Caki2 (cell line): ENCODE data around the gene IKBKG. TPM values are rescaled to one million over a fixed set of nuclear protein-coding genes. Genes with fewer than 3 reads are reported as not detected.
"Not testable (repeated sequence)": the region's sequence is repeated elsewhere in the genome, so short reads cannot be mapped to it uniquely, and the experiment has no call there.

ENCODE experiments used
- DNase-seq: peaks from one replicate; pipeline ENCODE4 v3.0.0-alpha.2; 2015; ENCODE audit warnings: low read depth
- in situ Hi-C: cut with HindIII; loops from 2 replicates; pipeline ENCODE4 v1.10.0; 2016; ENCODE audit warnings: low sequenced_read_pairs, low pct_unique_long_range_greater_than_20kb, mixed read lengths
- total RNA-seq: library from RNA; depleted of rRNA; stranded (reverse); fragments of >200 nt; shearing (Covaris generic); gene quantifications from 2 replicates; pipeline ENCODE4 v1.2.3, GENCODE V29; 2014; ENCODE audit warnings: low replicate concordance

IKBKG gene
- total RNA-seq, 1 experiment from 2014 or later: 32.9 TPM

GRCh38 chrX:154595559-154596249 is 48.3 kb downstream of the IKBKG start:
- no peak for DNase-seq
- in situ Hi-C loops: no loop called here

DNA sequence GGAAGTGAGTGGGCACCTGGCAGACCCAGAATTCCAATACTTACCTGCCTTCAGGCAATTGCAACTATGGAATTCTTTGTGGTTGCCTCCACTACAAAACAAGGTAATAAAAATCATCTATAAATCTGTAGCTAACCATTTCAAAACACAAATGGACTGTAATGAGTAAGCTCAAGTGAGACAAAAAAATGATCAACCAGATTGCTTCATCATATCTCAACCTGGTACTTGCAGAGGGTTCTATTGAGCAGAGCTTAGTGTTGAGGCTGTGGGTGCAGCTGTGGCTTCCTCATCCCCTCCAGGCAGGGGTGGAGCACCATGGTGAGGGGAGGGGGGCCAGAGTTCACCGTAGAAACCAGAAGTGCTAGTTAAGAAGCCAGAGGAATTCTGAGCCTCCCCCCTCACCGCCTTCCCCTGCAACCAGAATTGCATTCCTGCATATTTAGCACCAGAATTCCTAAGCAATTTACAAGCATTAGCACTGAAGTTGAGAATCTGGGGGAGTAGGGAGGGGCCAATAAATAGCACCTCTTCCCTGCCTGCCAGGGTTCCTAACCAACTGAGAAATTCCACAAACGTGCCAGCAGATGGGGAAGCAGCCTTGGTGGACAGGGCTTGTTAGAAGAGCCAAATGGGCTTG is 49.0 kb downstream of the IKBKG start:
- peak; percentile 81 for DNase-seq
- in situ Hi-C loops: no loop called here

GRCh38 chrX:154597221-154597620 is 49.8 kb downstream of the IKBKG start:
- in situ Hi-C loops: no loop called here
- DNase-seq: no peak

- in situ Hi-C loops: no loop called here
- DNase-seq: no peak
Observed at GRCh38 chrX:154598656-154599055, 51.2 kb downstream of the IKBKG start.

DNA sequence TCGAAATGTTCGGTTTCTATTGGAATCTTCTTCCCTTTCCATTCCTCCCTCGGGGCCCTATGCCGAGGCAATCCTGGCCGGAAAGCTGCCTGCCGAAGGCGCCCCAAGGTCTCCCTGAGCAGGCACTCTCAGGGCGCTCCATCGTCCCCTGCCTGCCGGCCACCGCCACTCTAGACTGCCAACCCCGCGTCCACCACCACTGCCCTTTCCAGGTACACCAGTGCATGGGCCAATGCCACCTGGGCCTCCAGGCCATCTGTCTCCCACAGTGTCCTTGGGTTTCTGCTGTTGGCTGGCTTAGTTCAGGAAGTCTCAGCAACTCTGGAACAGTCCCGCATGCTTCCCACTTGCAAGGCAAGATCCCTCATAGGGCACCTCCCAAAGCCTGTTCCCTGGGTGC is 52.1 kb downstream of the IKBKG start:
- no peak for DNase-seq

DNA sequence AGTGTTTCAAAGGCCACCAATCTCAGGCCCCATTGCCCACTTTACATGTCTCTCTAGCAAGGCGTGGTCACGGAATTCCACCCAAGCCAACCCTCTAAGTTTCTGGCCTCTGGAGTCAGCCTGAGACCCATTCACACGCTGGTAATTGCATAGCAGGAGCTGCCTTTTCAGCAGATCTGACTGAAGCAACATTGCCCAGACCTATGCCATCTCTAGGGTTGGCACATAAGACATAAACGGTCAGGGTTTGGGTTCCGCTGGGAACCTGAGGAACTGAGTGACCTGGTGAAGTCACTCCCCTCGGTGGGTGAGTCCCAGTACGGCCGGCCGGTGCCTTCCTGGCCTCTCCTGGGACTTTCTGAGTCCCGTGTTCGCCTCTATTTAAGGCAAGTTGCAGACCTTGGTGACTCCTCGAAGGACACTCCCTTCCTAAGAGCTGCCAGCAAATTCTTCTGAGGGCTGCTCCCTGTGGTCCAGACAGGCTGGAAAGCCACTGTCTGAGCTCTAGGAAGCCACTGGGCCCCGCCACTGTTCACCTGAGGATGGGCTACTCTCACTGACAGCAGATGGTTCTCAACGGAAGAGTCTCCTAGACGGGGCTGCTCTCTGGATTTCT is 53.4 kb downstream of the IKBKG start:
- DNase-seq: no peak

More for the DNA sequence above, 52.1 kb downstream of the IKBKG start:
- in situ Hi-C loops: no loop called here

GRCh38 chrX:154602226-154602625 is 54.8 kb downstream of the IKBKG start:
- DNase-seq: no peak
- in situ Hi-C loops: no loop called here

More for the DNA sequence above, 53.4 kb downstream of the IKBKG start:
- in situ Hi-C loops: no loop called here

DNA sequence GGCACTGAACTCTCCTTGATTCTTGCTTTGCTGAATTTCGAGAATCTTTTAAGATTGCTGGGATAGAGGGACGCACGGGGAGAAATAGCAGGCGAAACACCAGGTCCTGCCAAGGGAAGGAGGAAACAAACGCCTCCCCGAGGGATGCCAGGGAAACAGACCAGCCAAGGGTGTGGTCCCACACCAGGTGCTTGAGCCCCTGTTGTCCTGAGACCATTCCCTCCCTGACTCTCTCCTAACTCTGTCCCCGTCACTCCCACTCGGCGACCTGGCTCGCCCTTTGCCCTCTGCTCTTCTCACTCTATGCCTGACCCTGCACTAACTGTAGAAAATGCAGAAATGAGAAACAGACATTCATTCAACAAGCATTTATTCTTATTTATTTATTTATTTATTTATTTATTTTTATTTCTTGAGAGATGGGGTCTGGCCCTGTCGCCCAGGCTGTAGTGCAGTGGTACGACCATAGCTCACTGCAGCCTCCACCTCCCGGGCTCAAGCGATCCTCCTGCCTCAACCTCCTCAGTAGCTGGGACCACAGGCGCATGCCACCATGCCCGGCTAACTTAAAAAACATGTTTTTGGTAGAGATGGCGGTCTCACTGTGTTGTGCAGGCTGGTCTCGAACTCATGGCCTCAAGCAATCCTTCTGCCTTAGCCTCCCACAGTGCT is 55.5 kb downstream of the IKBKG start:
- in situ Hi-C loops: no loop called here
- no peak for DNase-seq

DNA sequence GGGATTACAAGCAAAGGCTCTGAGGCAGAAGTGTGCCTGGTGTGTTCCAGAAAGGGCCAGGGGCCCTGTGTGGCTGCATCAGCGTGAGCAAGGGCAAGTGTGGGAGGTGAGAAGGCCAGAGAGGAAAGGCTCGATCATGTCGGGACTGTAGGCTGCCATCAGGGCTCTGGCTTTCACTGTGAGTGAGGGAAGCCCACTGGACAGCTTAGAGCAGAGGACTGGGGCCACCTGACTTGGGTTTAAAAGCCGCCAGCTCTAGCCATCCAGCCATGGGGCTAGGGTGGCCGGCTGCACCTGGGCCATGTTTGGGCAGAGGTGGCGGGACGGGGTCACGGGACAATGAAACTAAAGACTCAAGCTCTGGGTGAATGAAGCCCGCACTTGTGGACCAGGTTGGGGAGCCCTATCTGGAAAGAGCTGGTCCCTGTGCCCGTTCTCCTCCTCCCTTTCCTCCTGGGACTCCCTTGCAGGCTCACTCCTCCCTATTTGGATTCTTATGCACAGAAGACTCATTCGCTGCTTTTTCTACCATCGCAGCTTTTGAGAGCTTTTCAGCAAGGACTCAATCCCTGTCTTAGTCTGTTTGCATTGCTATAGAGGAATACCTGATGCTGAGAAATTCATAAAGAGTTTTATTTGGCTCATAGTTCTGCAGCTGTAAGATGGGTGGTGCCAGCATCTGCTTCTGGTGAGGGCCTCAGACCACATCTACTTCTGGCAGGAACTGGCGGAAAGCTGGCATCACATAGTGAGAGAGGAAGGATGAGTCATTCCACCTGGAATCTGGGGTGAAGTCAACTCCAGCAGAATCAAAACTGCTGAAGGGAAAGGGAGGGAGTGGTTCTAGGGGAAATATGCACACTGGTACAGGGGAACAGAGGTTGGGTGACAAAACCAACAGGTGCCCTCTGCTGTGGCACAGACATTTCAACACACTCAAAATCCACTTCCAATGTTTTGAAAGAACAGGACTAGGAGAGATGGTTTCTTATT is 56.3 kb downstream of the IKBKG start:
- in situ Hi-C loops: no loop called here

GRCh38 chrX:154605566-154605965 is 58.1 kb downstream of the IKBKG start:
- DNase-seq: no peak
- in situ Hi-C loops: no loop called here

More for the DNA sequence above, 56.3 kb downstream of the IKBKG start:
- DNase-seq: peak; percentile 32

DNA sequence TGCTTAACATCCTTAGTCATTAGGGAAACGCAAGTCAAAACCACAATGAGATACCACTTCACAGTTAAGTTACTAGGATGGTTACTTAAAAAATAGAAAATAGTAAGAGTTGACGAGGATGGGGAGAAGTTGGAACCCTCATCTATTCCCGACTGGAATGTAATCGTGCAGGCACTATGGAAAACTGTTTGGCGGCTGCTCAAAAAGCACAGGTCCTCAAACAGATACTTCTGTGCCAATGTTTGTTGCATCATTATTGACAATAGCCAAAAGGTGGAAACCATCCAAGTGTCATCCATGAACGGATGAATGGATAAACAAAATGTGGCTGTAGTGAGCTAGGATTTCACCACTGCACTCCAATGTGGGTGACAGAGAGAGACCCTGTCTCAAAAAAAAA is 60.0 kb downstream of the IKBKG start:
- DNase-seq: no peak
- in situ Hi-C loops: no loop called here

DNA sequence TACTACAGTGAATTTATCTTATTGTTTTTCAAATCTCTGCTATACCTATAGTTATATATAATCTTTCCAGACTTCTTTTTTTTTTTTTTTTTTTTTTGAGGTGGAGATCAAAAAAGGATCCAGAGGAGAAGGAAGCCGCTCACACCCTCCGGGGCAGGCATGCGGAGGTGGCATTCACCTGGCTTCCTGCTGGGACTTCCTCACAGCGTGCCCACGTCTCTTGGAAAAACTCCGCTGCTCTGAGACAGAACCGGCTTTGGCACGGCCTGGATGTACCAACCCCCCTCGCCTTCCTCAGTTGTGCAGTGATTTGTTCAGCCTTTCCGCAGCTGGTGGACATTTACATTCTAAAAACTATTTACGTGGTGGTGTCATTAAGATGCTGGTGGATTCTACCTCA is 60.6 kb downstream of the IKBKG start:
- in situ Hi-C loops: not testable (repeated sequence)

DNA sequence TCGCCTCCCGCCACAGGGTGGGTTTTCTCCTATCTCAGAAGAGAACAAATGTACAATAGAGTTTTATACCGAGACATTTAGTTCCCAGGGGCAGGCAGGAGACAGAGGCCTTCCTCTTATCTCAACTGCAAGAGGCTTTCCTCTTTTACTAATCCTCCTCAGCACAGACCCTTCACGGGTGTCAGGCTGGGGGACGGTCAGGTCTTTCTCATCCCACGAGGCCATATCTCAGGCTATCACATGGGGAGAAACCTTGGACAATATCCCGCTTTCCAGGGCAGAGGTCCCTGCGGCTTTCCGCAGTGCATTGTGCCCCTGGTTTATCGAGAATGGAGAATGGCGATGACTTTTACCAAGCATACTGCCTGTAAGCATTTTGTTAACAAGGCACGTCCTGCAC is 61.4 kb downstream of the IKBKG start:
- DNase-seq, in situ Hi-C loops: not testable (repeated sequence)

More for the DNA sequence above, 60.6 kb downstream of the IKBKG start:
- not testable (repeated sequence) for DNase-seq

GRCh38 chrX:154611146-154611545 is 63.7 kb downstream of the IKBKG start:
- in situ Hi-C loops, DNase-seq: not testable (repeated sequence)

- DNase-seq, in situ Hi-C loops: not testable (repeated sequence)
Observed at GRCh38 chrX:154613586-154613985, 66.2 kb downstream of the IKBKG start.
